Heart right ventricle (tissue), 16 donors: ENCODE measurements around the gene CSNK1D. TPM values are rescaled to one million over a fixed set of nuclear protein-coding genes. Genes with fewer than 3 reads are reported as not detected.
A peak's percentile ranks its signal among the peaks of the same experiment; 100 is the strongest.

Experiments
- ATAC-seq, 8 donors: fragments of 200-7000 bp; cut with Tn5 transposase; one replicate each; pipeline ENCODE4 v1.9.1; 2020; ENCODE audit warnings: mild to moderate bottlenecking in 8 of 8, moderate library complexity in 8 of 8, moderate number of reproducible peaks in 1 of 8
- DNase-seq, 2 donors: peaks; one replicate each; pipeline ENCODE4 v3.0.0-alpha.2; 2020
- H3K27ac ChIP-seq, 10 donors: fragments of 200-600 bp; sonication (generic) in 2 of 10; one replicate each; pipeline versions ENCODE4 v1.5.0 to v1.8.0; 2020 to 2022; ENCODE audit warnings: mild to moderate bottlenecking in 3 of 10
- H3K27me3 ChIP-seq, 7 donors: fragments of 200-600 bp; one replicate each; pipeline ENCODE4 v1.8.0; 2021 to 2022; ENCODE audit warnings: mild to moderate bottlenecking in 2 of 7
- H3K36me3 ChIP-seq, 9 donors: fragments of 200-600 bp; sonication (generic) in 1 of 9; one replicate each; pipeline versions ENCODE4 v1.5.0 to v1.8.0; 2020 to 2022; ENCODE audit warnings: mild to moderate bottlenecking in 2 of 9
- H3K4me1 ChIP-seq, 9 donors: fragments of 200-600 bp; sonication (generic) in 1 of 9; one replicate each; pipeline versions ENCODE4 v1.5.0 to v1.8.0; 2020 to 2022; ENCODE audit warnings: mild to moderate bottlenecking in 4 of 9
- H3K4me3 ChIP-seq, 10 donors: fragments of 200-600 bp; sonication (generic) in 2 of 10; one replicate each; pipeline versions ENCODE4 v1.5.0 to v1.8.0; 2020 to 2022; ENCODE audit warnings: mild to moderate bottlenecking in 7 of 10, moderate library complexity in 2 of 10
- H3K9me3 ChIP-seq, 11 donors: fragments of 200-600 bp in 10 of 11; sonication (generic) in 2 of 11; one replicate each; pipeline versions ENCODE4 v1.5.0 to v1.8.0; 2013 to 2022; ENCODE audit warnings: mild to moderate bottlenecking in 2 of 11, control low read depth in 1 of 11, moderate library complexity in 1 of 11
- WGBS, 2 donors: extraction: QIAGEN DNeasy Blood & Tissue Kit; methylation state at CpG; one replicate each; pipeline ENCODE4 v1.1.7; 2013; ENCODE audit warnings: inconsistent platforms in 1 of 2; 5-methylcytosine and 5-hydroxymethylcytosine counted together
- intact Hi-C, 10 donors: fragments of 100-400 bp; cut with DNase I; formaldehyde crosslinking; loops; one replicate each; pipeline versions ENCODE4 v1.11.1 to v1.14.2; 2022
- polyA plus RNA-seq, 2 donors: library from polyadenylated mRNA; stranded (reverse); fragments of 200-250 nt; gene quantifications; one replicate each; pipeline ENCODE4 v1.2.3, GENCODE V29; 2013
- total RNA-seq, 10 donors: library from RNA; stranded (reverse); fragmentation: NEBNext Ultra II Directional in 3 of 10; extraction: Animal tissue kit (Norgen Biotek cat#: 25700) in 3 of 10; gene quantifications; one replicate each; pipeline versions ENCODE4 v1.2.1 to v1.2.4, GENCODE V29; 2021 to 2023
- TF ChIP-seq, protein P1 (sequence below), 9 donors: fragments of 200-600 bp; sonication (generic) in 2 of 9; IDR thresholded peaks; one replicate each; pipeline versions ENCODE4 v1.5.0 to v1.8.0; 2021 to 2022; ENCODE audit warnings: antibody characterized with exemption in 9 of 9, mild to moderate bottlenecking in 5 of 9, moderate library complexity in 1 of 9
- donor health status: Arrhythmogenic right ventricular cardiomyopathy.
- donor health status: ischemic (EF 13 %, LVEDD 7.1; RV severe dilation, severe dysfunction).
- donor health status: healthy with polysubstance abuse.
- donor health status: DM: no; HTN: yes; CAD: no.
- donor health status: DM: no; HTN: no; CAD: no.
- donor health status: ischemic (EF 25% LVEDD 6.9; RV normal size, moderate dysfunction).
- donor health status: ischemic (EF 25% LVEDD 5.7; RV mildly dilated, moderate dysfunction).
- donor health status: healthy.
- donor health status: DM: yes; HTN: yes; CAD: no.
- donor health status: Ischemic cardiomyopathy.
- donor health status: ischemic (EF 35%, LVEDD 5.7; RV mildly dilated, moderate dysfunction).
- donor health status: nonischemic (EF 11% LVEDD 7.7; RV severe dilation, severe dysfunction).
- donor health status: DM: yes; HTN: yes; CAD: no.
- donor health status: PGD.
- donor health status: ischemic (EF 29% LVEDD 5.4; RV normal size, mild dysfunction).
- donor health status: nonischemic (EF 23%, LVEDD 6.1; RV moderate dilation, normal function).

CSNK1D gene
- total and polyA plus RNA-seq, 12 donors, result 54.4 to 72.7 (median 66.8) TPM

DNA sequence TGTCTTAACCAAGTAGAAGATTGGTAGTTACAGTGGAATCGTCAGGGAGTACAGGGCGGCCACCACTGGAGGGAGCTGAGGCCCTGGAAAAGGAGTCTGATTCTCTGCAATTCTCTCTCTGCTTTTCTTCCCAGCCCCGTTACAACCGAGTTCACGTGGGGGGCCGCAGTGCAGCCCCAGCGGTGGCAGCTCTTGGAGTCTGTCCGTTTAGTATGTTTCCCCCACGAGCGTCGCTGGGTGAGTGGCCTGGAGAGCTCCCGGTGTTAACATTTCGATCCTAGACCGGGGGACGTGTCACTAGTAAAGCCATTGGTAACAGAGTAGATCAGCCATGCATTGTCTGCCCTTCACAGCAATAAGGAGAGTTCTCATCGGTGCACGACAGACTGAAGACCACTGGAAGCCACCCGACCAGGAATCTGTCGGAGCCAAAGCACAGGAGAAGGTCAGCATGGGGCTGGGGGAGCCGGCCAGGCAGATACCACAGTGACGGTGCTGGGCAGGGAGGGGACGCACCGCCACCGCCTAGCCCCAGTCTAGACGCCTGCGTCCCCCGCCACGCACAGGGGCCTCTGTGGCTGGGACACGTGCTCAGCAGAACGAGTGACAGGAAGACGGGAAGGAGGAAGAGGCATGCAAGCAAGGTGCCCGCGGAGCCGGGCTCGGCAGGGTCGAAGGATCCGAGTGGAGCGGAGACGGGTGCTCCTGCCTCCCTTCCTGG lies 28.9 kb downstream of the CSNK1D start:
- no peaks in the 10 kb centered on the region for H3K9me3 ChIP-seq
- ATAC-seq, result no peak
- no peak for DNase-seq
- no peak overlapping the region for H3K4me3 ChIP-seq
- no peak overlapping the region for H3K27ac ChIP-seq
- H3K27me3 ChIP-seq, result no peaks in the 10 kb centered on the region
- peaks cover under 1 to 83% (median 52%) of the 10 kb centered on the region in 9 donors for H3K36me3 ChIP-seq
- TF ChIP-seq, protein P1, sequence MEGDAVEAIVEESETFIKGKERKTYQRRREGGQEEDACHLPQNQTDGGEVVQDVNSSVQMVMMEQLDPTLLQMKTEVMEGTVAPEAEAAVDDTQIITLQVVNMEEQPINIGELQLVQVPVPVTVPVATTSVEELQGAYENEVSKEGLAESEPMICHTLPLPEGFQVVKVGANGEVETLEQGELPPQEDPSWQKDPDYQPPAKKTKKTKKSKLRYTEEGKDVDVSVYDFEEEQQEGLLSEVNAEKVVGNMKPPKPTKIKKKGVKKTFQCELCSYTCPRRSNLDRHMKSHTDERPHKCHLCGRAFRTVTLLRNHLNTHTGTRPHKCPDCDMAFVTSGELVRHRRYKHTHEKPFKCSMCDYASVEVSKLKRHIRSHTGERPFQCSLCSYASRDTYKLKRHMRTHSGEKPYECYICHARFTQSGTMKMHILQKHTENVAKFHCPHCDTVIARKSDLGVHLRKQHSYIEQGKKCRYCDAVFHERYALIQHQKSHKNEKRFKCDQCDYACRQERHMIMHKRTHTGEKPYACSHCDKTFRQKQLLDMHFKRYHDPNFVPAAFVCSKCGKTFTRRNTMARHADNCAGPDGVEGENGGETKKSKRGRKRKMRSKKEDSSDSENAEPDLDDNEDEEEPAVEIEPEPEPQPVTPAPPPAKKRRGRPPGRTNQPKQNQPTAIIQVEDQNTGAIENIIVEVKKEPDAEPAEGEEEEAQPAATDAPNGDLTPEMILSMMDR (IDR thresholded peaks at IDR 0.05), result peak in 7 of 9 donors; percentile 37 to 56 (median 48)
- intact Hi-C loops, result loop anchor here in 4 of 10 donors (5.0 to 10.0 kb wide), 3 partner anchors 50 to 80 kb away; no protein-coding TSS in a partner anchor
- 76 to 79% methylated on average over 39 of the region's 39 CpGs for WGBS, 2 donors
- peaks cover 49 to 82% (median 69%) of the 10 kb centered on the region in 9 donors for H3K4me1 ChIP-seq

DNA sequence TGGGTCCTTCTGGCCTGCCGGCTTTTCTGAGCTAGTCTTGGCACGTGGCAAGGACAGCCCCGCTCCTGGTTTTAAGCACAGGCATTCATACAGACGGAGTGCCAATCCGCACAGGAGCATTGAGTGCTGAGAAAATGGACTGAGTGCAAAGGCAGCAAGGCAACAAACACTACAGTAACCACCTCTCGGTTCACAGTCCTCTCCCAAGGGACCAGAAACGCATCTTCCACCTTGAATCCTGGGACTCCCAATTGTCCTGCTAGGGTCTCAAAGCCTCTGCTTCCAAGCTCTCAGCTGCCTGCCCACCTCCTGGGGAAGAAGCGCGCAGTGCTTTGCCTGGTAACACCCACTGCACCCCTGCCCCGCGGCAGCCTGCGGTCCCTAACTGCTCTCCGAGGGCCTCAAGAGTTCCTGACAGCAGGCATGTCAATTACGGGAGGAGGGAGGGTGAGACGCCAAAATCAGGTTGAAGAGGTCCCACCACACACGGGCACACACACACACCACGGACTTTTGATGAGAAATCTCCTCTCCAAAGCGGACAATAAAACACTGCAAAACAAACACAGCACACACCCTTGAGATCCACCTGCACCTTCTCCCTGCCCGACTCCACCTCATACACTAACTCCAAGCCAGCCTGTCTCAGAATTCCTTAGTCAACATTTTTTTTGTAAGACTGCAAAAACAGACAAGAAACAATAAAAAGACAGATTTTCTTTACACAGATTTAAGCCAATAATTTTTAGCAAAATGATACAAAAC lies 29.7 kb downstream of the CSNK1D start:
- DNase-seq (no peak), ATAC-seq (no peak)
- intact Hi-C loops, result loop anchor here in 4 of 10 donors (5.0 to 10.0 kb wide), 3 partner anchors 51 to 81 kb away; no protein-coding TSS in a partner anchor
- H3K9me3 ChIP-seq, result no peaks in the 10 kb centered on the region
- peak overlapping the region in 1 of 10 donors; percentile 84 for H3K27ac ChIP-seq
- H3K36me3 ChIP-seq, result peaks cover 0 to 83% (median 44%) of the 10 kb centered on the region in 9 donors
- no peak overlapping the region for H3K4me3 ChIP-seq
- 88 to 89% methylated on average over 19 of the region's 19 CpGs for WGBS, 2 donors
- TF ChIP-seq, protein P1 (IDR thresholded peaks at IDR 0.05), result no peak
- peaks cover 57 to 89% (median 76%) of the 10 kb centered on the region in 9 donors for H3K4me1 ChIP-seq
- no peaks in the 10 kb centered on the region for H3K27me3 ChIP-seq

DNA sequence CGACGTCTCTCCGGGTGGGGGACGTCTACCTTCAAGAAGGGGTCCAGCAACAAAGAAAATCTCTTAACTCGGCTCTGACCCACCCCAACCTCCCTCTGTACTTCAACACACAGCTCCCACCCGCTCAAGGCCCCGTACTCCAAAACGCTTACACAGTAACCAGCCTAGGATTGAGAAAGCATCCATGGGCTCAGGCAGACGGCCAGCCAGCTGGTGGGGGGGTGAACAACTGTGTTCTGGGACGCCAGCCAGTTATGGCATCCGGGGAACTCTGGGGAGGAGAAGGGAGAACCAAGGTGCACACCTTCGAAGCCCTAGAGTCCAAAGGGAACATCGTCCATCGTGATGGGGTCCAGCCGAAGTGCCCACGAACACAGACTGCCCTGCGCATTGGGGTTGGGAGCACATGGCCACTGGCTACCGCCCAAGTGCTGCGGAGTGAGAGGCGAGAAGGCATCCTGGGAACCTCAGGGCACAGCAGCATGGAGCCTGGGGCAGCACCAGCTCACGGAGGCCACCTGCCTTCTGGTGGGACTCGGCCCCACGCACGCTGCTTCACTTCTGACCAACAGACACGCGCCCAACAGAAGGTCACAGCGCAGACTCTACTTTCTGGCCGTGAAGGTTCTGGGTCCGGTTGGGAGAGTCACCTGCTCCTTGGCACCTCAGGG lies 30.4 kb downstream of the CSNK1D start:
- Histone ChIP-seq H3K27me3 (no peaks in the 10 kb centered on the region), H3K27ac (peak overlapping the region in 7 of 10 donors; percentile 17 to 84 (median 79)), H3K4me1 (peaks cover 64 to 93% (median 80%) of the 10 kb centered on the region in 9 donors), H3K4me3 (no peak overlapping the region), H3K9me3 (no peaks in the 10 kb centered on the region), H3K36me3 (peaks cover 0 to 83% (median 37%) of the 10 kb centered on the region in 9 donors)
- ATAC-seq (peak in 6 of 8 donors; percentile 16 to 37 (median 26)), DNase-seq (peak; percentile 67 to 81)
- intact Hi-C loops, result loop anchor here in 4 of 10 donors (5.0 to 10.0 kb wide), 3 partner anchors 52 to 82 kb away; no protein-coding TSS in a partner anchor
- WGBS, 2 donors, result 52 to 53% methylated on average over 29 of the region's 29 CpGs
- TF ChIP-seq, protein P1 (IDR thresholded peaks at IDR 0.05), result no peak

DNA sequence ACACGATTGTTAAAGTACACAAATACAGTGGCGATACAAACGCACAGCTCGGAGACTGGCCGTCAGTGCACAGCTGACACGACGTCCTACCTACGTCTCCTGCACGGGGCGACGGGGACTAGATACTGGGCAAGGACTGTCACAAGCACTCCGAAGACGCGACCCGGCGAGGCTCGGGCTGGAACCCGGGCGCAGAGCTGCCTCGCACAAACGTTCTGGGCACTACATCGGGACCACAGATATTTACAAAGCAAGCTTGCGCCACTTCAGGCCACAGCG lies 30.9 kb downstream of the CSNK1D start:
- H3K27ac ChIP-seq, result peak overlapping the region in 7 of 10 donors; percentile 17 to 84 (median 79)
- peaks cover 0 to 83% (median 32%) of the 10 kb centered on the region in 9 donors for H3K36me3 ChIP-seq
- TF ChIP-seq, protein P1 (IDR thresholded peaks at IDR 0.05), result no peak
- intact Hi-C loops, result loop anchor here in 4 of 10 donors (5.0 to 10.0 kb wide), 3 partner anchors 52 to 82 kb away; no protein-coding TSS in a partner anchor
- H3K4me1 ChIP-seq, result peaks cover 65 to 93% (median 81%) of the 10 kb centered on the region in 9 donors
- no peaks in the 10 kb centered on the region for H3K27me3 ChIP-seq
- H3K9me3 ChIP-seq, result no peaks in the 10 kb centered on the region
- 71 to 79% methylated on average over 24 of the region's 24 CpGs for WGBS, 2 donors
- no peak overlapping the region for H3K4me3 ChIP-seq
- no peak for DNase-seq
- ATAC-seq, result no peak
